AG20443 (cell line): ENCODE results near the gene CAMK2B.

ENCODE experiments used
- DNase-seq: peaks from one replicate; pipeline ENCODE4 v3.0.0; 2012; ENCODE audit warnings: low spot score, mixed read lengths

The CAMK2B gene

GRCh38 chr7:44256459-44256858 lies 68.9 kb downstream of the CAMK2B start:
- no peak for DNase-seq

- no peak for DNase-seq
Observed at GRCh38 chr7:44251881-44252280, 73.5 kb downstream of the CAMK2B start.

- DNase-seq, result no peak
Observed at GRCh38 chr7:44251269-44251668, 74.1 kb downstream of the CAMK2B start.

GRCh38 chr7:44249639-44250234 lies 75.7 kb downstream of the CAMK2B start:
- no peak for DNase-seq

- DNase-seq, result no peak
Observed at GRCh38 chr7:44247868-44248651, 77.3 kb downstream of the CAMK2B start.

GRCh38 chr7:44246396-44247113 lies 78.8 kb downstream of the CAMK2B start:
- no peak for DNase-seq

GRCh38 chr7:44244282-44244681 lies 81.1 kb downstream of the CAMK2B start:
- DNase-seq, result peak; percentile 47

- DNase-seq, result no peak
Observed at GRCh38 chr7:44242091-44242490, 83.3 kb downstream of the CAMK2B start.

GRCh38 chr7:44240983-44241510 lies 84.3 kb downstream of the CAMK2B start:
- DNase-seq, result peak; percentile 94

GRCh38 chr7:44240376-44240775 lies 85.0 kb downstream of the CAMK2B start:
- DNase-seq, result no peak

- DNase-seq, result no peak
Observed at GRCh38 chr7:44239361-44239760, 86.0 kb downstream of the CAMK2B start.

- no peak for DNase-seq
Observed at GRCh38 chr7:44238116-44238695, 87.2 kb downstream of the CAMK2B start.

- no peak for DNase-seq
Observed at GRCh38 chr7:44237696-44238095, 87.7 kb downstream of the CAMK2B start.

GRCh38 chr7:44236333-44236728 lies 89.1 kb downstream of the CAMK2B start:
- DNase-seq, result no peak

- DNase-seq, result no peak
Observed at GRCh38 chr7:44235582-44236332, 89.6 kb downstream of the CAMK2B start.

GRCh38 chr7:44235066-44235465 lies 90.3 kb downstream of the CAMK2B start:
- DNase-seq, result no peak

GRCh38 chr7:44232901-44233715 lies 92.3 kb downstream of the CAMK2B start:
- no peak for DNase-seq

GRCh38 chr7:44232396-44232795 lies 93.0 kb downstream of the CAMK2B start:
- no peak for DNase-seq

GRCh38 chr7:44231088-44231487 lies 94.3 kb downstream of the CAMK2B start:
- no peak for DNase-seq

GRCh38 chr7:44230286-44230685 lies 95.1 kb downstream of the CAMK2B start:
- DNase-seq, result no peak
